Measurements from ENCODE around the gene CYFIP1. TPM values are rescaled to one million over a fixed set of nuclear protein-coding genes. Genes with fewer than 3 reads are reported as not detected.

The CYFIP1 gene
- total RNA-seq, 1 donor, result 107 TPM

GRCh38 chr15:22916606-22917350, 63.4 kb downstream of the CYFIP1 start:
- no peak overlapping the region for H3K27ac ChIP-seq (ENCODE audit: low read depth, low read length)
- no peaks in the 10 kb centered on the region for H3K9me3 ChIP-seq (ENCODE audit: low read depth, low read length)
- no peaks in the 10 kb centered on the region for H3K79me2 ChIP-seq (ENCODE audit: insufficient read depth, low read length)
- H3K4me3 ChIP-seq (ENCODE audit: insufficient read depth, low read length), result no peak overlapping the region
- DNase-seq (ENCODE audit: insufficient read length, low spot score, missing footprints), result no peak
- peaks cover 45% of the 10 kb centered on the region for H3K36me3 ChIP-seq (ENCODE audit: insufficient read depth, low read length)
- no peaks in the 10 kb centered on the region for H3K4me1 ChIP-seq (ENCODE audit: insufficient read depth, low read length)
- no peak overlapping the region for H3K4me2 ChIP-seq (ENCODE audit: insufficient read depth, low read length)
- no peak overlapping the region for H2AFZ ChIP-seq (ENCODE audit: low read length)
- H4K20me1 ChIP-seq (ENCODE audit: insufficient read depth, low read length), result peaks cover 4% of the 10 kb centered on the region
- no peaks in the 10 kb centered on the region for H3K27me3 ChIP-seq (ENCODE audit: insufficient read depth, low read length)
- TF ChIP-seq CTCF (IDR thresholded peaks at IDR 0.05; ENCODE audit: extremely low read depth, low read depth, low read length), result no peak

GRCh38 chr15:22915866-22916515, 64.2 kb downstream of the CYFIP1 start:
- Histone ChIP-seq H3K4me3 (ENCODE audit: insufficient read depth, low read length) (no peak overlapping the region), H3K4me1 (ENCODE audit: insufficient read depth, low read length) (no peaks in the 10 kb centered on the region), H3K9me3 (ENCODE audit: low read depth, low read length) (no peaks in the 10 kb centered on the region), H3K27me3 (ENCODE audit: insufficient read depth, low read length) (no peaks in the 10 kb centered on the region), H3K79me2 (ENCODE audit: insufficient read depth, low read length) (no peaks in the 10 kb centered on the region), H3K36me3 (ENCODE audit: insufficient read depth, low read length) (peaks cover 53% of the 10 kb centered on the region), H3K4me2 (ENCODE audit: insufficient read depth, low read length) (no peak overlapping the region), H3K27ac (ENCODE audit: low read depth, low read length) (no peak overlapping the region), H4K20me1 (ENCODE audit: insufficient read depth, low read length) (peaks cover 4% of the 10 kb centered on the region), H2AFZ (ENCODE audit: low read length) (no peak overlapping the region)
- peak; percentile 41 for DNase-seq (ENCODE audit: insufficient read length, low spot score, missing footprints)
- TF ChIP-seq CTCF (IDR thresholded peaks at IDR 0.05; ENCODE audit: extremely low read depth, low read depth, low read length), result no peak

GRCh38 chr15:22913646-22914380, 66.4 kb downstream of the CYFIP1 start:
- no peak for TF ChIP-seq CTCF (IDR thresholded peaks at IDR 0.05; ENCODE audit: extremely low read depth, low read depth, low read length)
- Histone ChIP-seq H3K4me2 (ENCODE audit: insufficient read depth, low read length) (no peak overlapping the region), H3K79me2 (ENCODE audit: insufficient read depth, low read length) (no peaks in the 10 kb centered on the region), H3K9me3 (ENCODE audit: low read depth, low read length) (no peaks in the 10 kb centered on the region), H3K27ac (ENCODE audit: low read depth, low read length) (no peak overlapping the region), H3K4me3 (ENCODE audit: insufficient read depth, low read length) (no peak overlapping the region), H3K36me3 (ENCODE audit: insufficient read depth, low read length) (peaks cover 66% of the 10 kb centered on the region), H3K27me3 (ENCODE audit: insufficient read depth, low read length) (no peaks in the 10 kb centered on the region), H3K4me1 (ENCODE audit: insufficient read depth, low read length) (no peaks in the 10 kb centered on the region), H2AFZ (ENCODE audit: low read length) (no peak overlapping the region), H4K20me1 (ENCODE audit: insufficient read depth, low read length) (no peaks in the 10 kb centered on the region)
- peak; percentile 62 for DNase-seq (ENCODE audit: insufficient read length, low spot score, missing footprints)

- peak; percentile 68 for DNase-seq (ENCODE audit: insufficient read length, low spot score, missing footprints)
- Histone ChIP-seq H3K4me2 (ENCODE audit: insufficient read depth, low read length) (no peak overlapping the region), H3K9me3 (ENCODE audit: low read depth, low read length) (no peaks in the 10 kb centered on the region), H2AFZ (ENCODE audit: low read length) (no peak overlapping the region), H3K27me3 (ENCODE audit: insufficient read depth, low read length) (no peaks in the 10 kb centered on the region), H3K4me1 (ENCODE audit: insufficient read depth, low read length) (no peaks in the 10 kb centered on the region), H4K20me1 (ENCODE audit: insufficient read depth, low read length) (no peaks in the 10 kb centered on the region), H3K36me3 (ENCODE audit: insufficient read depth, low read length) (peaks cover 67% of the 10 kb centered on the region), H3K4me3 (ENCODE audit: insufficient read depth, low read length) (no peak overlapping the region), H3K79me2 (ENCODE audit: insufficient read depth, low read length) (no peaks in the 10 kb centered on the region), H3K27ac (ENCODE audit: low read depth, low read length) (no peak overlapping the region)
- no peak for TF ChIP-seq CTCF (IDR thresholded peaks at IDR 0.05; ENCODE audit: extremely low read depth, low read depth, low read length)
These were observed 67.9 kb downstream of the CYFIP1 start for GRCh38 chr15:22912256-22912655.

Measured in osteoblast (primary cell).